MM.1S (cell line): ENCODE results near the gene UBXN7.
"Not testable (repeated sequence)": the region's sequence is repeated elsewhere in the genome, so short reads cannot be mapped to it uniquely, and the experiment has no call there.

Experiments used
- DNase-seq: peaks from one replicate; pipeline ENCODE4 v3.0.0-alpha.2; 2015
- H2AFZ ChIP-seq: fragments of 300-600 bp; sonication (generic); 2 replicates; pipeline ENCODE4 v1.6.0; 2016; ENCODE audit warnings: antibody characterized with exemption, low read length
- H3F3A ChIP-seq: fragments of 300-600 bp; sonication (generic); 2 replicates; pipeline ENCODE4 v1.6.1; 2016; ENCODE audit warnings: mild to moderate bottlenecking, antibody characterized with exemption, low read length, moderate library complexity, mixed read lengths; ENCODE audit not compliant: insufficient read depth
- H3K27ac ChIP-seq: fragments of 300-600 bp; sonication (generic); 2 replicates; pipeline ENCODE4 v1.5.1; 2016; ENCODE audit warnings: mild to moderate bottlenecking, low read length
- H3K27me3 ChIP-seq: fragments of 300-600 bp; sonication (generic); replicated peaks from 2 replicates; pipeline ENCODE4 v1.6.0; 2016; ENCODE audit warnings: low read length; ENCODE audit not compliant: insufficient read depth
- H3K36me3 ChIP-seq: fragments of 300-600 bp; sonication (generic); replicated peaks from 2 replicates; pipeline ENCODE4 v1.6.1; 2016; ENCODE audit warnings: mild to moderate bottlenecking, low read length, mixed read lengths; ENCODE audit not compliant: insufficient read depth
- H3K4me1 ChIP-seq: fragments of 300-600 bp; sonication (generic); 2 replicates; pipeline ENCODE4 v1.6.1; 2016; ENCODE audit warnings: low read length, mixed read lengths
- H3K4me2 ChIP-seq: fragments of 300-600 bp; sonication (generic); 2 replicates; pipeline ENCODE4 v1.6.0; 2016; ENCODE audit warnings: low read depth, low read length
- H3K4me3 ChIP-seq: fragments of 300-600 bp; sonication (generic); 2 replicates; pipeline ENCODE4 v1.5.1; 2016; ENCODE audit warnings: low read length, mixed read lengths
- H3K79me2 ChIP-seq: fragments of 300-600 bp; sonication (generic); 2 replicates; pipeline ENCODE4 v1.6.1; 2016; ENCODE audit warnings: mixed run types, low read length, mixed read lengths
- H3K9ac ChIP-seq: fragments of 300-600 bp; sonication (generic); 2 replicates; pipeline ENCODE4 v1.6.1; 2016; ENCODE audit warnings: low read length, mixed read lengths
- H3K9me2 ChIP-seq: fragments of 300-600 bp; sonication (generic); replicated peaks from 2 replicates; pipeline ENCODE4 v1.6.1; 2016; ENCODE audit warnings: mild to moderate bottlenecking, low read length, mixed read lengths; ENCODE audit not compliant: insufficient read depth
- H3K9me3 ChIP-seq: fragments of 300-600 bp; sonication (generic); replicated peaks from 2 replicates; pipeline ENCODE4 v1.6.1; 2016; ENCODE audit warnings: mild to moderate bottlenecking, low read length, mixed read lengths; ENCODE audit not compliant: insufficient read depth
- H4K20me1 ChIP-seq: fragments of 300-600 bp; sonication (generic); 2 replicates; pipeline ENCODE4 v1.6.1; 2016; ENCODE audit warnings: mild to moderate bottlenecking, low read length, moderate library complexity, mixed read lengths; ENCODE audit not compliant: insufficient read depth
- EZH2 ChIP-seq: fragments of 300-600 bp; sonication (generic); optimal IDR thresholded peaks from 2 replicates; pipeline ENCODE3; 2017; ENCODE audit warnings: low read depth, mild to moderate bottlenecking, antibody characterized with exemption, low read length, mixed read lengths
- EZH2phosphoT487 ChIP-seq: fragments of 300-600 bp; sonication (generic); IDR thresholded peaks from 2 replicates; pipeline ENCODE4 v1.6.1; 2018; ENCODE audit warnings: antibody characterized with exemption, low read length
- TF ChIP-seq, protein P1 (sequence below): fragments of 300-600 bp; sonication (generic); IDR thresholded peaks from 2 replicates; pipeline ENCODE4 v1.5.1; 2016; ENCODE audit warnings: antibody characterized with exemption, low read length, mixed read lengths

UBXN7 gene

GRCh38 chr3:196388956-196389355, 43.3 kb downstream of the UBXN7 start:
- Histone ChIP-seq H2AFZ (no peak overlapping the region), H3K4me3 (no peak overlapping the region), H3K79me2 (peaks cover 3% of the 10 kb centered on the region; the same call in 1 of the 2 replicates), H3F3A (no peaks in the 10 kb centered on the region), H3K9me2 (no peaks in the 10 kb centered on the region), H3K9me3 (no peaks in the 10 kb centered on the region), H3K36me3 (peaks cover 19% of the 10 kb centered on the region), H3K27ac (no peak overlapping the region), H4K20me1 (no peaks in the 10 kb centered on the region), H3K4me2 (no peak overlapping the region), H3K9ac (no peak overlapping the region), H3K27me3 (no peaks in the 10 kb centered on the region), H3K4me1 (no peaks in the 10 kb centered on the region)
- peak; percentile 3 for DNase-seq
- TF ChIP-seq EZH2phosphoT487 (no peak), EZH2 (no peak)
- TF ChIP-seq, protein P1, sequence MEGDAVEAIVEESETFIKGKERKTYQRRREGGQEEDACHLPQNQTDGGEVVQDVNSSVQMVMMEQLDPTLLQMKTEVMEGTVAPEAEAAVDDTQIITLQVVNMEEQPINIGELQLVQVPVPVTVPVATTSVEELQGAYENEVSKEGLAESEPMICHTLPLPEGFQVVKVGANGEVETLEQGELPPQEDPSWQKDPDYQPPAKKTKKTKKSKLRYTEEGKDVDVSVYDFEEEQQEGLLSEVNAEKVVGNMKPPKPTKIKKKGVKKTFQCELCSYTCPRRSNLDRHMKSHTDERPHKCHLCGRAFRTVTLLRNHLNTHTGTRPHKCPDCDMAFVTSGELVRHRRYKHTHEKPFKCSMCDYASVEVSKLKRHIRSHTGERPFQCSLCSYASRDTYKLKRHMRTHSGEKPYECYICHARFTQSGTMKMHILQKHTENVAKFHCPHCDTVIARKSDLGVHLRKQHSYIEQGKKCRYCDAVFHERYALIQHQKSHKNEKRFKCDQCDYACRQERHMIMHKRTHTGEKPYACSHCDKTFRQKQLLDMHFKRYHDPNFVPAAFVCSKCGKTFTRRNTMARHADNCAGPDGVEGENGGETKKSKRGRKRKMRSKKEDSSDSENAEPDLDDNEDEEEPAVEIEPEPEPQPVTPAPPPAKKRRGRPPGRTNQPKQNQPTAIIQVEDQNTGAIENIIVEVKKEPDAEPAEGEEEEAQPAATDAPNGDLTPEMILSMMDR: no peak

DNA sequence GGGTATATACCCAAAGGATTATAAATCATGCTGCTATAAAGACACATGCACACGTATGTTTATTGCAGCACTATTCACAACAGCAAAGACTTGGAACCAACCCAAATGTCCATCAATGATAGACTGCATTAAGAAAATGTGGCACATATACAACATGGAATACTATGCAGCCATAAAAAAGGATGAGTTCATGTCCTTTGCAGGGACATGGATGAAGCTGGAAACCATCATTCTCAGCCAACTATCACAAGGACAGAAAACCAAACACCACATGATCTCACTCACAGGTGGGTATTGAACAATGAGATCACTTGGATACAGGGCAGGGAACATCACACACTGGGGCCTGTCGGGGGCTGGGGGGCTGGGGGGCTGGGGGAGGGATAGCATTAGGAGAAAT, 44.3 kb downstream of the UBXN7 start:
- not testable (repeated sequence) for H3K4me1 ChIP-seq, H2AFZ ChIP-seq, H3K9me2 ChIP-seq, H3F3A ChIP-seq, H3K9ac ChIP-seq, H3K4me2 ChIP-seq, H3K27ac ChIP-seq, DNase-seq, H3K9me3 ChIP-seq, H3K27me3 ChIP-seq, H3K4me3 ChIP-seq, H4K20me1 ChIP-seq, H3K79me2 ChIP-seq
- H3K36me3 ChIP-seq: peaks cover 19% of the 10 kb centered on the region

GRCh38 chr3:196386797-196387196, 45.4 kb downstream of the UBXN7 start:
- H3K9ac ChIP-seq, H3K27me3 ChIP-seq, H3K9me2 ChIP-seq, DNase-seq, H3K4me2 ChIP-seq, H3K27ac ChIP-seq, H3K4me1 ChIP-seq, H3K9me3 ChIP-seq, H3K4me3 ChIP-seq, H3F3A ChIP-seq, H3K79me2 ChIP-seq, H4K20me1 ChIP-seq, H2AFZ ChIP-seq: not testable (repeated sequence)
- peaks cover 19% of the 10 kb centered on the region for H3K36me3 ChIP-seq

DNA sequence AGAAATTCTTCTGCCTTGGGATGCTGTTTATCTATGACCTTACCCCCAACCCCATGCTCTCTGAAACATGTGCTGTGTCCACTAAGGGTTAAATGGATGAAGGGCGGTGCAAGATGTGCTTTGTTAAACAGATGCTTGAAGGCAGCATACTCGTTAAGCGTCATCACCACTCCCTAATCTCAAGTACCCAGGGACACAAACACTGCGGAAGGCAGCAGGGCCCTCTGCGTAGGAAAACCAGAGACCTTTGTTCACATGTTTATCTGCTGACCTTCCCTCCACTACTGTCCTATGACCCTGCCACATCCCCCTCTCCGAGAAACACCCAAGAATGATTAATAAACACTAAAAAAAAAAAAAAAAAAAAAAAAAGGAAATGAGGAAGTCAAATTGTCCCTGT, 46.2 kb downstream of the UBXN7 start:
- not testable (repeated sequence) for H3K9me3 ChIP-seq, DNase-seq, H3K27ac ChIP-seq, H3K4me2 ChIP-seq, H4K20me1 ChIP-seq, H3K27me3 ChIP-seq, H3K9ac ChIP-seq, H3K4me1 ChIP-seq, H3K4me3 ChIP-seq, H3K79me2 ChIP-seq, H2AFZ ChIP-seq, H3F3A ChIP-seq, H3K9me2 ChIP-seq
- peaks cover 12% of the 10 kb centered on the region for H3K36me3 ChIP-seq

- not testable (repeated sequence) for H3K27me3 ChIP-seq, H3K9me2 ChIP-seq, H3F3A ChIP-seq, H3K9me3 ChIP-seq, H3K27ac ChIP-seq, H3K4me2 ChIP-seq, DNase-seq, H3K4me1 ChIP-seq, H3K4me3 ChIP-seq, H4K20me1 ChIP-seq, H3K9ac ChIP-seq, H3K79me2 ChIP-seq, H2AFZ ChIP-seq
- peaks cover 11% of the 10 kb centered on the region for H3K36me3 ChIP-seq
Observed at GRCh38 chr3:196385446-196385845, 46.8 kb downstream of the UBXN7 start.
